GM12878 (cell line): Measurements from ENCODE around the gene PTK7. TPM values are rescaled to one million over a fixed set of nuclear protein-coding genes. Genes with fewer than 3 reads are reported as not detected.

Experiments used
- ATF7 ChIP-seq: fragments of 450-650 bp; IDR thresholded peaks from 2 replicates; pipeline ENCODE4 v1.6.1; 2016; ENCODE audit warnings: low read depth, mild to moderate bottlenecking
- BCL11A ChIP-seq: IDR thresholded peaks from 2 replicates; pipeline ENCODE4 v1.6.1; 2011; ENCODE audit warnings: low read depth, low read length
- CREB1 ChIP-seq: IDR thresholded peaks from 2 replicates; pipeline ENCODE4 v1.6.1; 2012; ENCODE audit warnings: low read depth, mild to moderate bottlenecking, inconsistent platforms
- CREM ChIP-seq: IDR thresholded peaks from 2 replicates; pipeline ENCODE4 v1.6.1; 2014; ENCODE audit warnings: antibody characterized with exemption, low read depth
- ETV6 ChIP-seq, 2 experiments: fragments of 450-650 bp in 1 of 2; IDR thresholded peaks in 1 of 2; conservative IDR thresholded peaks in 1 of 2; 2 replicates each; pipeline ENCODE4 v1.6.1; 2014; ENCODE audit warnings: antibody characterized with exemption in 1 of 2, borderline replicate concordance in 1 of 2, low read depth in 1 of 2, mild to moderate bottlenecking in 1 of 2, moderate library complexity in 1 of 2
- FOXM1 ChIP-seq: IDR thresholded peaks from 2 replicates; pipeline ENCODE4 v1.6.1; 2012; ENCODE audit warnings: low read depth, mild to moderate bottlenecking, inconsistent platforms, low read length, moderate library complexity
- HCFC1 ChIP-seq: fragments of 150-350 bp; IDR thresholded peaks from 2 replicates; pipeline ENCODE4 v1.6.1; 2014; ENCODE audit warnings: low read length
- HDAC2 ChIP-seq: fragments of 200-600 bp; sonication (generic); IDR thresholded peaks from 2 replicates; pipeline ENCODE4 v1.6.1; 2017
- LARP7 ChIP-seq: fragments of 450-650 bp; IDR thresholded peaks from 2 replicates; pipeline ENCODE4 v1.6.1; 2017; ENCODE audit warnings: mild to moderate bottlenecking
- MXI1 ChIP-seq: fragments of 150-350 bp; IDR thresholded peaks from 2 replicates; pipeline ENCODE4 v1.6.1; 2011; ENCODE audit warnings: low read depth, mild to moderate bottlenecking, inconsistent platforms, low read length, improper control_type of control experiment
- MYC ChIP-seq: IDR thresholded peaks from 2 replicates; pipeline ENCODE4 v1.6.1; 2011; ENCODE audit warnings: mild to moderate bottlenecking, low read length, moderate library complexity, inconsistent platforms; ENCODE audit not compliant: insufficient read depth, insufficient replicate concordance, insufficient read length, severe bottlenecking
- NFYA ChIP-seq: IDR thresholded peaks from 2 replicates; pipeline ENCODE4 v1.6.1; 2011; ENCODE audit warnings: low read depth, mild to moderate bottlenecking, low read length, improper control_type of control experiment, borderline replicate concordance
- NKRF ChIP-seq: fragments of 450-650 bp; conservative IDR thresholded peaks from 2 replicates; pipeline ENCODE4 v1.6.1; 2017; ENCODE audit warnings: mild to moderate bottlenecking, moderate library complexity
- PML ChIP-seq: IDR thresholded peaks from 2 replicates; pipeline ENCODE4 v1.6.1; 2012; ENCODE audit warnings: low read length, inconsistent platforms
- POLR2A ChIP-seq: IDR thresholded peaks from 2 replicates; pipeline ENCODE4 v1.6.1; 2011; ENCODE audit warnings: low read depth, mild to moderate bottlenecking, low read length
- POLR2AphosphoS5 ChIP-seq: IDR thresholded peaks from 2 replicates; pipeline ENCODE4 v1.6.1; 2011; ENCODE audit warnings: mild to moderate bottlenecking, low read length, inconsistent platforms
- POU2F2 ChIP-seq: IDR thresholded peaks from 3 replicates; pipeline ENCODE4 v1.6.1; 2011; ENCODE audit warnings: low read depth, mild to moderate bottlenecking, low read length, borderline replicate concordance
- RUNX3 ChIP-seq: IDR thresholded peaks from 2 replicates; pipeline ENCODE4 v1.6.1; 2012; ENCODE audit warnings: low read length, inconsistent platforms
- SP1 ChIP-seq: IDR thresholded peaks from one replicate; pipeline ENCODE4 v1.6.1; 2011; ENCODE audit warnings: low read depth, low read length
- SPI1 ChIP-seq: IDR thresholded peaks from 2 replicates; pipeline ENCODE4 v1.6.1; 2011; ENCODE audit warnings: low read depth, mild to moderate bottlenecking, low read length, moderate library complexity, borderline replicate concordance; ENCODE audit not compliant: insufficient read depth
- TAF1 ChIP-seq: IDR thresholded peaks from 2 replicates; pipeline ENCODE4 v1.6.1; 2011; ENCODE audit warnings: mild to moderate bottlenecking, low read depth, low read length, borderline replicate concordance
- TARDBP ChIP-seq: IDR thresholded peaks from 2 replicates; pipeline ENCODE4 v1.6.1; 2016; ENCODE audit warnings: borderline replicate concordance
- ZBED1 ChIP-seq: IDR thresholded peaks from 2 replicates; pipeline ENCODE4 v1.6.1; 2016; ENCODE audit warnings: borderline replicate concordance
- polyA plus RNA-seq, 11 experiments: library from polyadenylated mRNA; depleted of rRNA in 4 of 11; unstranded in 6 of 11; stranded (reverse) in 5 of 11; fragments of >200 nt; fragmentation: Nextera tagmentation in 4 of 11; fragmentation: Illumina TruSeq in 1 of 11; extraction: Ambion mirVana in 4 of 11; extraction: Trizol in 1 of 11; gene quantifications; 1 replicate in 1 of 11; 2 replicates in 10 of 11; pipeline versions ENCODE4 v1.2.1 to v1.2.3, GENCODE V29; 2011 to 2016; ENCODE audit warnings: inconsistent platforms in 2 of 11, missing spikeins in 2 of 11, low read depth in 1 of 11
- total RNA-seq, 4 experiments: library from RNA; depleted of rRNA in 3 of 4; stranded (reverse); fragments of >200 nt in 3 of 4; fragmentation: Illumina TruSeq in 1 of 4; extraction: Trizol in 1 of 4; gene quantifications; 2 replicates each; pipeline versions ENCODE4 v1.2.1 to v1.2.3, GENCODE V29; 2013 to 2021
- TF ChIP-seq, protein P1 (sequence below): fragments of 450-650 bp; IDR thresholded peaks from 2 replicates; pipeline ENCODE4 v1.6.1; 2016; ENCODE audit warnings: mild to moderate bottlenecking
- TF ChIP-seq, protein P2 (sequence below): fragments of 450-650 bp; IDR thresholded peaks from 2 replicates; pipeline ENCODE4 v1.6.1; 2017; ENCODE audit warnings: low read depth, mild to moderate bottlenecking, moderate library complexity

The PTK7 gene
- total and polyA plus RNA-seq, 10 of the 15 experiments (the other 5 are each of a cell fraction or from before 2014, with no cell fraction given) = 0.18 to 14.4 (median 3.3) TPM; not detected in 1

GRCh38 chr6:43053545-43054205 lies 22.4 kb upstream of the PTK7 start, which contains the start of gene CUL7 (continued):
- peak; percentile 64 for TF ChIP-seq RUNX3
- peak; percentile 88 for TF ChIP-seq PML
- TF ChIP-seq CREM = peak; percentile 41; the same call in 1 of the 2 replicates
- TF ChIP-seq, protein P1, sequence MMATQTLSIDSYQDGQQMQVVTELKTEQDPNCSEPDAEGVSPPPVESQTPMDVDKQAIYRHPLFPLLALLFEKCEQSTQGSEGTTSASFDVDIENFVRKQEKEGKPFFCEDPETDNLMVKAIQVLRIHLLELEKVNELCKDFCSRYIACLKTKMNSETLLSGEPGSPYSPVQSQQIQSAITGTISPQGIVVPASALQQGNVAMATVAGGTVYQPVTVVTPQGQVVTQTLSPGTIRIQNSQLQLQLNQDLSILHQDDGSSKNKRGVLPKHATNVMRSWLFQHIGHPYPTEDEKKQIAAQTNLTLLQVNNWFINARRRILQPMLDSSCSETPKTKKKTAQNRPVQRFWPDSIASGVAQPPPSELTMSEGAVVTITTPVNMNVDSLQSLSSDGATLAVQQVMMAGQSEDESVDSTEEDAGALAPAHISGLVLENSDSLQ = 0 out of 2 replicates have a peak, but pooled peaks have one; percentile 9
- TF ChIP-seq TAF1 = peak; percentile 79; the same call in 1 of the 2 replicates
- no peak for TF ChIP-seq MYC
- peak; percentile 86; the same call in 1 of the 2 replicates for TF ChIP-seq ZBED1
- peak; percentile 74; the same call in 1 of the 2 replicates for TF ChIP-seq TARDBP
- TF ChIP-seq FOXM1 = 0 out of 2 replicates have a peak, but pooled peaks have one; percentile 50
- peak in 1 of 2 experiments; percentile 77; a peak in 2 of 4 replicates for TF ChIP-seq ETV6 (conservative IDR thresholded peaks at IDR 0.05 in 1 of 2, IDR thresholded peaks at IDR 0.05 in 1 of 2; ENCODE audit: borderline replicate concordance in 1 of 2, low read depth in 1 of 2)
- TF ChIP-seq MXI1 = peak; percentile 73; the same call in 1 of the 2 replicates
- TF ChIP-seq HDAC2 = no peak
- peak; percentile 94 for TF ChIP-seq POLR2A
- TF ChIP-seq HCFC1 = peak; percentile 58
- peak; percentile 93 for TF ChIP-seq POLR2AphosphoS5
- peak; percentile 77 for TF ChIP-seq CREB1
- peak; percentile 72; the same call in 1 of the 3 replicates for TF ChIP-seq POU2F2
- TF ChIP-seq, protein P2, sequence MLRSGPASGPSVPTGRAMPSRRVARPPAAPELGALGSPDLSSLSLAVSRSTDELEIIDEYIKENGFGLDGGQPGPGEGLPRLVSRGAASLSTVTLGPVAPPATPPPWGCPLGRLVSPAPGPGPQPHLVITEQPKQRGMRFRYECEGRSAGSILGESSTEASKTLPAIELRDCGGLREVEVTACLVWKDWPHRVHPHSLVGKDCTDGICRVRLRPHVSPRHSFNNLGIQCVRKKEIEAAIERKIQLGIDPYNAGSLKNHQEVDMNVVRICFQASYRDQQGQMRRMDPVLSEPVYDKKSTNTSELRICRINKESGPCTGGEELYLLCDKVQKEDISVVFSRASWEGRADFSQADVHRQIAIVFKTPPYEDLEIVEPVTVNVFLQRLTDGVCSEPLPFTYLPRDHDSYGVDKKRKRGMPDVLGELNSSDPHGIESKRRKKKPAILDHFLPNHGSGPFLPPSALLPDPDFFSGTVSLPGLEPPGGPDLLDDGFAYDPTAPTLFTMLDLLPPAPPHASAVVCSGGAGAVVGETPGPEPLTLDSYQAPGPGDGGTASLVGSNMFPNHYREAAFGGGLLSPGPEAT = peak; percentile 71
- peak; percentile 83; the same call in 1 of the 2 replicates for TF ChIP-seq LARP7
- peak; percentile 74 for TF ChIP-seq SP1
- TF ChIP-seq NFYA = no peak
- TF ChIP-seq NKRF = peak; percentile 92
- peak; percentile 69 for TF ChIP-seq SPI1
- TF ChIP-seq ATF7 = peak; percentile 67
- TF ChIP-seq BCL11A = no peak
